GM12801 (cell line): ENCODE measurements around the gene GUCY2C.

ENCODE experiments used
- CTCF ChIP-seq: IDR thresholded peaks from one replicate; pipeline ENCODE4 v1.5.1; 2011; ENCODE audit warnings: control low read depth; ENCODE audit not compliant: insufficient read length; ENCODE audit errors: extremely low read depth

GUCY2C gene

GRCh38 chr12:14695715-14696141 lies 671 bp downstream of the GUCY2C start:
- TF ChIP-seq CTCF, result no peak

GRCh38 chr12:14694970-14695369 lies 1.4 kb downstream of the GUCY2C start:
- no peak for TF ChIP-seq CTCF

GRCh38 chr12:14694145-14694714 lies 2.2 kb downstream of the GUCY2C start:
- no peak for TF ChIP-seq CTCF

GRCh38 chr12:14693116-14693515 lies 3.3 kb downstream of the GUCY2C start:
- no peak for TF ChIP-seq CTCF

- TF ChIP-seq CTCF, result no peak
Observed at GRCh38 chr12:14691560-14691959, 4.8 kb downstream of the GUCY2C start.

- TF ChIP-seq CTCF, result no peak
Observed at GRCh38 chr12:14689996-14690395, 6.4 kb downstream of the GUCY2C start.

GRCh38 chr12:14689144-14689543 lies 7.3 kb downstream of the GUCY2C start:
- TF ChIP-seq CTCF, result no peak
